Stimulated activated CD4-positive, alpha-beta T cell treated with anti-CD3 and anti-CD28 coated beads, Interleukin-12 subunit alpha, Interleukin-12 subunit beta, amount 100 ng/mL, for 24 hours (primary cell): ENCODE measurements around the gene BEND7.

Source experiments
- DNase-seq, 2 experiments: peaks; one replicate each; pipeline ENCODE4 v3.0.0-alpha.2; 2020; ENCODE audit warnings: low read depth in 2 of 2

The BEND7 gene

GRCh38 chr10:13520194-13520593 is 8.6 kb downstream of the BEND7 start:
- no peak for DNase-seq

GRCh38 chr10:13518076-13518692 is 10.6 kb downstream of the BEND7 start:
- DNase-seq: no peak

GRCh38 chr10:13517675-13518074 is 11.1 kb downstream of the BEND7 start:
- no peak for DNase-seq

GRCh38 chr10:13516176-13516575 is 12.6 kb downstream of the BEND7 start:
- no peak for DNase-seq

- DNase-seq: no peak
Measured at GRCh38 chr10:13515467-13515866, 13.3 kb downstream of the BEND7 start.

GRCh38 chr10:13514296-13514695 is 14.5 kb downstream of the BEND7 start:
- DNase-seq: no peak

- DNase-seq: no peak
Measured at GRCh38 chr10:13512564-13512963, 16.2 kb downstream of the BEND7 start.

- no peak for DNase-seq
Measured at GRCh38 chr10:13511409-13511808, 17.4 kb downstream of the BEND7 start.

- no peak for DNase-seq
Measured at GRCh38 chr10:13505052-13505680, 23.6 kb downstream of the BEND7 start.

GRCh38 chr10:13503745-13504463 is 24.9 kb downstream of the BEND7 start:
- no peak for DNase-seq

GRCh38 chr10:13502380-13502779 is 26.4 kb downstream of the BEND7 start:
- DNase-seq: no peak

GRCh38 chr10:13500201-13500600 is 28.6 kb downstream of the BEND7 start:
- no peak for DNase-seq

GRCh38 chr10:13499150-13499549 is 29.7 kb downstream of the BEND7 start:
- no peak for DNase-seq

- DNase-seq: no peak
Measured at GRCh38 chr10:13496931-13497330, 31.9 kb downstream of the BEND7 start.

- DNase-seq: no peak
Measured at GRCh38 chr10:13496164-13496563, 32.6 kb downstream of the BEND7 start.

GRCh38 chr10:13492493-13493180 is 36.2 kb downstream of the BEND7 start:
- no peak for DNase-seq

- DNase-seq: no peak
Measured at GRCh38 chr10:13491747-13492360, 37.0 kb downstream of the BEND7 start.

GRCh38 chr10:13490503-13490902 is 38.3 kb downstream of the BEND7 start:
- DNase-seq: no peak

- no peak for DNase-seq
Measured at GRCh38 chr10:13489035-13489599, 39.7 kb downstream of the BEND7 start.

- no peak for DNase-seq
Measured at GRCh38 chr10:13485623-13486022, 43.2 kb downstream of the BEND7 start.

GRCh38 chr10:13483951-13484350 is 44.9 kb downstream of the BEND7 start:
- no peak for DNase-seq

- no peak for DNase-seq
Measured at GRCh38 chr10:13483073-13483472, 45.7 kb downstream of the BEND7 start.
